GM12878 (cell line): Measurements from ENCODE around the gene MRPL54. TPM values are rescaled to one million over a fixed set of nuclear protein-coding genes. Genes with fewer than 3 reads are reported as not detected.

Experiments
- ASH2L ChIP-seq: fragments of 300-600, 200-600 bp; sonication (generic); IDR thresholded peaks from 2 replicates; pipeline ENCODE4 v1.6.1; 2017; ENCODE audit warnings: low read depth, mild to moderate bottlenecking, borderline replicate concordance
- BHLHE40 ChIP-seq, 2 experiments: fragments of 450-650 bp in 1 of 2; IDR thresholded peaks; 2 replicates each; pipeline ENCODE4 v1.6.1; 2011 to 2017; ENCODE audit warnings: low read depth in 2 of 2, borderline replicate concordance in 1 of 2, improper control_type of control experiment in 1 of 2, low read length in 1 of 2, mild to moderate bottlenecking in 1 of 2
- CBX5 ChIP-seq: sonication (generic); IDR thresholded peaks from 2 replicates; pipeline ENCODE4 v1.6.1; 2016; ENCODE audit warnings: low read depth, moderate library complexity, mild to moderate bottlenecking, inconsistent platforms
- CHD1 ChIP-seq: IDR thresholded peaks from 2 replicates; pipeline ENCODE4 v1.6.1; 2012; ENCODE audit warnings: low read depth, low read length, improper control_type of control experiment
- CHD4 ChIP-seq: fragments of 200-600 bp; sonication (generic); IDR thresholded peaks from 2 replicates; pipeline ENCODE4 v1.6.1; 2016; ENCODE audit warnings: mild to moderate bottlenecking
- EGR1 ChIP-seq, 2 experiments: IDR thresholded peaks; 1 replicate in 1 of 2; 2 replicates in 1 of 2; pipeline ENCODE4 v1.6.1; 2011 to 2012; ENCODE audit warnings: low read depth in 2 of 2, low read length in 2 of 2, borderline replicate concordance in 1 of 2, mild to moderate bottlenecking in 1 of 2, moderate library complexity in 1 of 2
- ETV6 ChIP-seq, 2 experiments: fragments of 450-650 bp in 1 of 2; IDR thresholded peaks in 1 of 2; conservative IDR thresholded peaks in 1 of 2; 2 replicates each; pipeline ENCODE4 v1.6.1; 2014; ENCODE audit warnings: antibody characterized with exemption in 1 of 2, borderline replicate concordance in 1 of 2, low read depth in 1 of 2, mild to moderate bottlenecking in 1 of 2, moderate library complexity in 1 of 2
- EZH2 ChIP-seq: IDR thresholded peaks from 2 replicates; pipeline ENCODE4 v1.6.1; 2012; ENCODE audit warnings: low read depth, mild to moderate bottlenecking, control low read depth, inconsistent platforms, low read length, borderline replicate concordance; ENCODE audit not compliant: control insufficient read depth
- IRF4 ChIP-seq: IDR thresholded peaks from 2 replicates; pipeline ENCODE4 v1.6.1; 2011; ENCODE audit warnings: low read depth, low read length
- IRF5 ChIP-seq: fragments of 450-650 bp; IDR thresholded peaks from 2 replicates; pipeline ENCODE4 v1.6.1; 2017; ENCODE audit warnings: borderline replicate concordance
- MEF2A ChIP-seq: IDR thresholded peaks from 2 replicates; pipeline ENCODE4 v1.6.1; 2011; ENCODE audit warnings: low read depth, mild to moderate bottlenecking, low read length, moderate library complexity; ENCODE audit not compliant: insufficient read depth
- MYC ChIP-seq: IDR thresholded peaks from 2 replicates; pipeline ENCODE4 v1.6.1; 2011; ENCODE audit warnings: mild to moderate bottlenecking, low read length, moderate library complexity, inconsistent platforms; ENCODE audit not compliant: insufficient read depth, insufficient replicate concordance, insufficient read length, severe bottlenecking
- NBN ChIP-seq: fragments of 450-650 bp; IDR thresholded peaks from 2 replicates; pipeline ENCODE4 v1.6.1; 2016
- NFIC ChIP-seq: IDR thresholded peaks from 2 replicates; pipeline ENCODE4 v1.6.1; 2012; ENCODE audit warnings: low read depth, mild to moderate bottlenecking, inconsistent platforms, low read length, moderate library complexity
- NR2F1 ChIP-seq: fragments of 450-650 bp; conservative IDR thresholded peaks from 2 replicates; pipeline ENCODE4 v1.6.1; 2017; ENCODE audit warnings: mild to moderate bottlenecking
- PKNOX1 ChIP-seq: fragments of 450-650 bp; IDR thresholded peaks from 2 replicates; pipeline ENCODE4 v1.6.1; 2016; ENCODE audit warnings: mild to moderate bottlenecking
- SIN3A ChIP-seq: IDR thresholded peaks from 2 replicates; pipeline ENCODE4 v1.6.1; 2012; ENCODE audit warnings: low read depth, low read length, improper control_type of control experiment
- SMARCA5 ChIP-seq: fragments of 450-650 bp; IDR thresholded peaks from 2 replicates; pipeline ENCODE4 v1.6.1; 2017; ENCODE audit warnings: mild to moderate bottlenecking
- STAT3 ChIP-seq: IDR thresholded peaks from 2 replicates; pipeline ENCODE4 v1.6.1; 2011; ENCODE audit warnings: low read depth, low read length, improper control_type of control experiment
- SUZ12 ChIP-seq: fragments of 200-600 bp; sonication (generic); IDR thresholded peaks from one replicate; pipeline ENCODE4 v1.6.1; 2018; ENCODE audit warnings: antibody characterized with exemption, mild to moderate bottlenecking; ENCODE audit not compliant: unreplicated experiment
- TBL1XR1 ChIP-seq: IDR thresholded peaks from 2 replicates; pipeline ENCODE4 v1.6.1; 2012; ENCODE audit warnings: low read depth, low read length, improper control_type of control experiment
- TCF12 ChIP-seq: IDR thresholded peaks from 2 replicates; pipeline ENCODE4 v1.6.1; 2011; ENCODE audit warnings: low read depth, mild to moderate bottlenecking, low read length
- WRNIP1 ChIP-seq: IDR thresholded peaks from 2 replicates; pipeline ENCODE4 v1.6.1; 2011; ENCODE audit warnings: low read depth, low read length, improper control_type of control experiment, borderline replicate concordance
- ZNF217 ChIP-seq: fragments of 450-650 bp; IDR thresholded peaks from 2 replicates; pipeline ENCODE4 v1.6.1; 2017; ENCODE audit warnings: antibody characterized with exemption, mild to moderate bottlenecking
- ZSCAN29 ChIP-seq: fragments of 450-650 bp; IDR thresholded peaks from 2 replicates; pipeline ENCODE4 v1.6.1; 2017; ENCODE audit warnings: mild to moderate bottlenecking, moderate library complexity
- polyA plus RNA-seq, 11 experiments: library from polyadenylated mRNA; depleted of rRNA in 4 of 11; unstranded in 6 of 11; stranded (reverse) in 5 of 11; fragments of >200 nt; fragmentation: Nextera tagmentation in 4 of 11; fragmentation: Illumina TruSeq in 1 of 11; extraction: Ambion mirVana in 4 of 11; extraction: Trizol in 1 of 11; gene quantifications; 1 replicate in 1 of 11; 2 replicates in 10 of 11; pipeline versions ENCODE4 v1.2.1 to v1.2.3, GENCODE V29; 2011 to 2016; ENCODE audit warnings: inconsistent platforms in 2 of 11, missing spikeins in 2 of 11, low read depth in 1 of 11
- total RNA-seq, 4 experiments: library from RNA; depleted of rRNA in 3 of 4; stranded (reverse); fragments of >200 nt in 3 of 4; fragmentation: Illumina TruSeq in 1 of 4; extraction: Trizol in 1 of 4; gene quantifications; 2 replicates each; pipeline versions ENCODE4 v1.2.1 to v1.2.3, GENCODE V29; 2013 to 2021
- TF ChIP-seq, protein P1 (sequence below): fragments of 450-650 bp; IDR thresholded peaks from 2 replicates; pipeline ENCODE4 v1.6.1; 2017; ENCODE audit warnings: mild to moderate bottlenecking, low read depth, inconsistent platforms; ENCODE audit not compliant: poor library complexity, severe bottlenecking

The MRPL54 gene
- total and polyA plus RNA-seq, 10 of the 15 experiments (the other 5 are each of a cell fraction or from before 2014, with no cell fraction given), result 3.1 to 98.7 (median 75.2) TPM

GRCh38 chr19:3762501-3763459 lies at the start of gene MRPL54 (continued):
- TF ChIP-seq SIN3A (no peak; the same call in 1 of the 2 replicates), NFIC (no peak), PKNOX1 (peak; percentile 69), SUZ12 (no peak), ZNF217 (peak; percentile 79), CHD4 (no peak), EGR1 (IDR thresholded peaks at IDR 0.05; ENCODE audit: borderline replicate concordance in 1 of 2, low read depth in 2 of 2, low read length in 2 of 2) (peak in 1 of 2 experiments; percentile 18; a peak in 1 of 3 replicates), NBN (peak; percentile 94), STAT3 (0 out of 2 replicates have a peak, but pooled peaks have one; percentile 39), WRNIP1 (no peak), ZSCAN29 (no peak), SMARCA5 (peak; percentile 92), NR2F1 (peak; percentile 94), TCF12 (no peak), MEF2A (no peak), ASH2L (no peak), IRF5 (no peak), IRF4 (0 out of 2 replicates have a peak, but pooled peaks have one; percentile 8), EZH2 (no peak), BHLHE40 (IDR thresholded peaks at IDR 0.05; ENCODE audit: borderline replicate concordance in 1 of 2, low read depth in 2 of 2, low read length in 1 of 2) (peak; percentile 85 to 93), ETV6 (conservative IDR thresholded peaks at IDR 0.05 in 1 of 2, IDR thresholded peaks at IDR 0.05 in 1 of 2; ENCODE audit: borderline replicate concordance in 1 of 2, low read depth in 1 of 2) (no peak), MYC (no peak), CBX5 (no peak), TBL1XR1 (no peak), CHD1 (0 out of 2 replicates have a peak, but pooled peaks have one; percentile 24)
- TF ChIP-seq, protein P1, sequence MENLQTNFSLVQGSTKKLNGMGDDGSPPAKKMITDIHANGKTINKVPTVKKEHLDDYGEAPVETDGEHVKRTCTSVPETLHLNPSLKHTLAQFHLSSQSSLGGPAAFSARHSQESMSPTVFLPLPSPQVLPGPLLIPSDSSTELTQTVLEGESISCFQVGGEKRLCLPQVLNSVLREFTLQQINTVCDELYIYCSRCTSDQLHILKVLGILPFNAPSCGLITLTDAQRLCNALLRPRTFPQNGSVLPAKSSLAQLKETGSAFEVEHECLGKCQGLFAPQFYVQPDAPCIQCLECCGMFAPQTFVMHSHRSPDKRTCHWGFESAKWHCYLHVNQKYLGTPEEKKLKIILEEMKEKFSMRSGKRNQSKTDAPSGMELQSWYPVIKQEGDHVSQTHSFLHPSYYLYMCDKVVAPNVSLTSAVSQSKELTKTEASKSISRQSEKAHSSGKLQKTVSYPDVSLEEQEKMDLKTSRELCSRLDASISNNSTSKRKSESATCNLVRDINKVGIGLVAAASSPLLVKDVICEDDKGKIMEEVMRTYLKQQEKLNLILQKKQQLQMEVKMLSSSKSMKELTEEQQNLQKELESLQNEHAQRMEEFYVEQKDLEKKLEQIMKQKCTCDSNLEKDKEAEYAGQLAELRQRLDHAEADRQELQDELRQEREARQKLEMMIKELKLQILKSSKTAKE, result peak; percentile 13
